ENCODE results near the gene MMP14. TPM values are rescaled to one million over a fixed set of nuclear protein-coding genes. Genes with fewer than 3 reads are reported as not detected.

Gene MMP14
- total and polyA plus RNA-seq, 2 of the 13 experiments (the other 11 are each of a cell fraction or from before 2014, with no cell fraction given): 5.2 to 9.8 TPM

GRCh38 chr14:22822571-22823098, 13.8 kb upstream of the MMP14 start (continued):
- TF ChIP-seq, protein P1, sequence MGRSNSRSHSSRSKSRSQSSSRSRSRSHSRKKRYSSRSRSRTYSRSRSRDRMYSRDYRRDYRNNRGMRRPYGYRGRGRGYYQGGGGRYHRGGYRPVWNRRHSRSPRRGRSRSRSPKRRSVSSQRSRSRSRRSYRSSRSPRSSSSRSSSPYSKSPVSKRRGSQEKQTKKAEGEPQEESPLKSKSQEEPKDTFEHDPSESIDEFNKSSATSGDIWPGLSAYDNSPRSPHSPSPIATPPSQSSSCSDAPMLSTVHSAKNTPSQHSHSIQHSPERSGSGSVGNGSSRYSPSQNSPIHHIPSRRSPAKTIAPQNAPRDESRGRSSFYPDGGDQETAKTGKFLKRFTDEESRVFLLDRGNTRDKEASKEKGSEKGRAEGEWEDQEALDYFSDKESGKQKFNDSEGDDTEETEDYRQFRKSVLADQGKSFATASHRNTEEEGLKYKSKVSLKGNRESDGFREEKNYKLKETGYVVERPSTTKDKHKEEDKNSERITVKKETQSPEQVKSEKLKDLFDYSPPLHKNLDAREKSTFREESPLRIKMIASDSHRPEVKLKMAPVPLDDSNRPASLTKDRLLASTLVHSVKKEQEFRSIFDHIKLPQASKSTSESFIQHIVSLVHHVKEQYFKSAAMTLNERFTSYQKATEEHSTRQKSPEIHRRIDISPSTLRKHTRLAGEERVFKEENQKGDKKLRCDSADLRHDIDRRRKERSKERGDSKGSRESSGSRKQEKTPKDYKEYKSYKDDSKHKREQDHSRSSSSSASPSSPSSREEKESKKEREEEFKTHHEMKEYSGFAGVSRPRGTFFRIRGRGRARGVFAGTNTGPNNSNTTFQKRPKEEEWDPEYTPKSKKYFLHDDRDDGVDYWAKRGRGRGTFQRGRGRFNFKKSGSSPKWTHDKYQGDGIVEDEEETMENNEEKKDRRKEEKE (IDR thresholded peaks at IDR 0.05): no peak
- TF ChIP-seq SKIL (CRISPR knock-in tag; IDR thresholded peaks at IDR 0.05; ENCODE audit: borderline replicate concordance) (no peak), AHR (CRISPR knock-in tag; IDR thresholded peaks at IDR 0.05) (no peak; the same call in 1 of the 2 replicates), ZNF639 (CRISPR knock-in tag; conservative IDR thresholded peaks at IDR 0.05) (no peak; the same call in 1 of the 2 replicates), CBX2 (IDR thresholded peaks at IDR 0.05; ENCODE audit: low read depth, low read length) (no peak), CBX2 (CRISPR knock-in tag; IDR thresholded peaks at IDR 0.05; ENCODE audit: low read depth) (no peak), HNF1A (IDR thresholded peaks at IDR 0.05; ENCODE audit: low read depth) (no peak), HNF1A (CRISPR knock-in tag; IDR thresholded peaks at IDR 0.05; ENCODE audit: borderline replicate concordance) (no peak)
- TF ChIP-seq, protein P2, sequence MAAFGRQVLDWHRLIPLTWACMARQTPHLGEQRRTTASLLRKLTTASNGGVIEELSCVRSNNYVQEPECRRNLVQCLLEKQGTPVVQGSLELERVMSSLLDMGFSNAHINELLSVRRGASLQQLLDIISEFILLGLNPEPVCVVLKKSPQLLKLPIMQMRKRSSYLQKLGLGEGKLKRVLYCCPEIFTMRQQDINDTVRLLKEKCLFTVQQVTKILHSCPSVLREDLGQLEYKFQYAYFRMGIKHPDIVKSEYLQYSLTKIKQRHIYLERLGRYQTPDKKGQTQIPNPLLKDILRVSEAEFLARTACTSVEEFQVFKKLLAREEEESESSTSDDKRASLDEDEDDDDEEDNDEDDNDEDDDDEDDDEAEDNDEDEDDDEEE (CRISPR knock-in tag; IDR thresholded peaks at IDR 0.05): no peak
- TF ChIP-seq, protein P3, sequence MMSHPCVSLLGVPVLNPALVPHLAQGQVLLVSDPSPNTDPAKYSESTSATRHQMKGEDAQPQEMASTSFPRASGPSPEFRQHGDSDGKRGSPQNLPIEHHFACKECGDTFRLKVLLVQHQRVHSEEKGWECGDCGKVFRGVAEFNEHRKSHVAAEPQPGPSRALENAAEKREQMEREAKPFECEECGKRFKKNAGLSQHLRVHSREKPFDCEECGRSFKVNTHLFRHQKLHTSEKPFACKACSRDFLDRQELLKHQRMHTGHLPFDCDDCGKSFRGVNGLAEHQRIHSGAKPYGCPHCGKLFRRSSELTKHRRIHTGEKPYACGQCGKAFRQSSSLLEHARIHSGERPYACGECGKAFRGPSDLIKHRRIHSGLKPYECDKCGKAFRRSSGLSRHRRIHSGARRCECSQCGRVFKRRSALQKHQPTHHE (CRISPR knock-in tag; IDR thresholded peaks at IDR 0.05; ENCODE audit: borderline replicate concordance): no peak
